OCI-LY7 (cell line): Measurements from ENCODE around the gene TIMM22. TPM values are rescaled to one million over a fixed set of nuclear protein-coding genes. Genes with fewer than 3 reads are reported as not detected.

Experiments used
- BruUV-seq: library from RNA; stranded (reverse); fragments of 400-500 nt; replicated peaks from 2 replicates; lab custom pipeline; 2021; lab: Mats Ljungman, UMichigan
- CTCF ChIA-PET: fragments of 300-600 bp; sonication (Branson Sonifier 250); formaldehyde crosslinking; loops from one replicate; lab custom pipeline; 2022; ENCODE audit warnings: antibody characterized with exemption; ENCODE audit not compliant: unreplicated experiment; lab: Charles Lee
- POLR2A ChIA-PET: fragments of 300-600 bp; sonication (Branson Sonifier 250); formaldehyde crosslinking; loops from one replicate; lab custom pipeline; 2022; ENCODE audit warnings: antibody characterized with exemption; lab: Charles Lee
- DNase-seq: peaks from one replicate; pipeline ENCODE4 v3.0.0-alpha.2; 2015; ENCODE audit warnings: low spot score
- H2AFZ ChIP-seq: fragments of 200-600 bp; sonication (generic), shearing (Covaris generic); 2 replicates; pipeline ENCODE4 v1.6.1; 2014; ENCODE audit warnings: mild to moderate bottlenecking, antibody characterized with exemption, low read length, moderate library complexity
- H3K27ac ChIP-seq: fragments of 200-600 bp; sonication (generic); 2 replicates; pipeline ENCODE4 v1.5.1; 2014; ENCODE audit warnings: mixed run types, low read depth, mild to moderate bottlenecking, moderate library complexity, low read length, inconsistent platforms; ENCODE audit not compliant: poor library complexity, severe bottlenecking
- H3K36me3 ChIP-seq: fragments of 200-600 bp; sonication (generic); 2 replicates; pipeline ENCODE4 v1.6.1; 2014; ENCODE audit warnings: mild to moderate bottlenecking, antibody characterized with exemption, low read length, moderate library complexity, mixed read lengths; ENCODE audit not compliant: insufficient read depth
- H3K4me1 ChIP-seq: fragments of 200-600 bp; sonication (generic); 2 replicates; pipeline ENCODE4 v1.5.1; 2014; ENCODE audit warnings: mild to moderate bottlenecking, low read length; ENCODE audit not compliant: insufficient read depth, poor library complexity, severe bottlenecking
- H3K4me2 ChIP-seq: fragments of 200-600 bp; sonication (generic); 2 replicates; pipeline ENCODE4 v1.6.1; 2014; ENCODE audit warnings: mild to moderate bottlenecking, low read length
- H3K4me3 ChIP-seq: fragments of 200-600 bp; sonication (generic); 2 replicates; pipeline ENCODE4 v1.5.1; 2014; ENCODE audit warnings: mild to moderate bottlenecking, low read depth, low read length; ENCODE audit not compliant: poor library complexity, severe bottlenecking
- H3K79me2 ChIP-seq: fragments of 200-600 bp; sonication (generic); 2 replicates; pipeline ENCODE4 v1.6.1; 2016; ENCODE audit warnings: low read depth, mild to moderate bottlenecking, low read length, moderate library complexity, mixed read lengths; ENCODE audit not compliant: insufficient read depth
- H3K9me2 ChIP-seq: fragments of 200-600 bp; sonication (generic); 2 replicates; pipeline ENCODE4 v1.6.1; 2016; ENCODE audit warnings: mild to moderate bottlenecking, low read length, mixed read lengths; ENCODE audit not compliant: insufficient read depth
- H3K9me3 ChIP-seq: fragments of 200-600 bp; sonication (generic); 2 replicates; pipeline ENCODE4 v1.6.1; 2014; ENCODE audit warnings: mild to moderate bottlenecking, mixed run types, low read length, mixed read lengths
- H4K20me1 ChIP-seq: fragments of 200-600 bp; sonication (generic); 2 replicates; pipeline ENCODE4 v1.6.1; 2014; ENCODE audit warnings: mild to moderate bottlenecking, antibody characterized with exemption, low read length, moderate library complexity, mixed read lengths; ENCODE audit not compliant: insufficient read depth
- CTCF ChIP-seq: fragments of 200-600 bp; sonication (generic); conservative IDR thresholded peaks from 2 replicates; pipeline ENCODE4 v1.5.1; 2014; ENCODE audit warnings: mild to moderate bottlenecking, antibody characterized with exemption, low read length, moderate library complexity, mixed read lengths
- EZH2phosphoT487 ChIP-seq: fragments of 200-600 bp; sonication (generic); IDR thresholded peaks from 2 replicates; pipeline ENCODE4 v1.6.1; 2018; ENCODE audit warnings: low read depth, borderline replicate concordance, mild to moderate bottlenecking, mixed run types, antibody characterized with exemption, low read length, moderate library complexity, mixed read lengths
- intact Hi-C: fragments of 100-400 bp; cut with micrococcal nuclease; formaldehyde crosslinking; loops from one replicate; pipeline ENCODE4 v1.10.0; 2022; ENCODE audit not compliant: unreplicated experiment
- total RNA-seq, 2 experiments: library from RNA; depleted of rRNA in 1 of 2; stranded (reverse); fragments of >200 nt in 1 of 2; shearing (Covaris generic) in 1 of 2; gene quantifications; 2 replicates each; pipeline ENCODE4 v1.2.3, GENCODE V29; 2014 to 2022

TIMM22 gene
- total RNA-seq, 2 experiments from 2014 or later, result 13.8 to 15.7 TPM

DNA sequence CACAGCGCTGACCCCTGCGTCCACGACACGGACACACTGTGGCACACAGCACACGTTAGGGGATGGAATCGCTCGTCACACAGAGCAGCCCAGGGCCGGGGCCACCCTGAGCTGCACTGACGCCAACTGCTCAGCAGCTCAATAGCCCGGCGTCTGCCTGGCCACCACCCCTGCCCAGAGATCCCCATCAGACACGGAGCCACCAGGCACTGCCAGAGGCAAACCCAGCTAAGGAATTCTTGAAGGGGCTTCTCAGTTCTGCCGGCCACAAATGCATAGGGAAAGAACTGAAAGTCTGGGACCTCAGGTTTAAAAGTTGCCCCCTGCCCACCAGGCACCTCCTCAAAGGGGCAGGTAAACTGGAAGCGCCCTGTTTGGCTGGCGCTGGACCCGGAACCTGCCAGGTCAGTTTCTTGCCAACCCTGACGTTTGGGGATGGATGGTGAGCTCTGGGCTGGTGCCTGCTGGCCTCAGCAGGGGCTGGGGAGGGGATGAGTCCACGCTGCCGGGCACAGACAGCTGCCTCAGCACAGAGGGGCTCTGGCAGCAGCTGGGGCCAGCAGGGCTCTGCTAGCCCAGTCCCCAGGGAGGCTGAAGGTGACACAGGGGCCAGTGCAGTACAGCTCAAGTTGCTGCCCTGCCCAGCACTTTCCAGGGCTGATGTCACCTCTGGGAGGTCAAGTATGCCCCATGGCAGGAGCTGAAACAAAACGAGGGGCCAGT lies 33.2 kb downstream of the TIMM22 start:
- no peak overlapping the region for H3K27ac ChIP-seq
- no peak for DNase-seq

GRCh38 chr17:1030684-1031532 lies 34.0 kb downstream of the TIMM22 start:
- H4K20me1 ChIP-seq, result no peaks in the 10 kb centered on the region
- no peak overlapping the region for H3K27ac ChIP-seq
- TF ChIP-seq EZH2phosphoT487, result no peak
- TF ChIP-seq CTCF, result no peak
- BruUV-seq, result no TSS peak
- no peaks in the 10 kb centered on the region for H3K9me3 ChIP-seq
- ChIA-PET CTCF (no interaction called here), POLR2A (interaction anchor here (0.6 kb wide), 1 partner anchor 222 kb away, joined by 3 read pairs; no protein-coding TSS in a partner anchor)
- no peak overlapping the region for H3K4me3 ChIP-seq
- H3K9me2 ChIP-seq, result no peaks in the 10 kb centered on the region
- H3K79me2 ChIP-seq, result no peaks in the 10 kb centered on the region
- H3K36me3 ChIP-seq, result peaks cover 13% of the 10 kb centered on the region
- intact Hi-C loops, result no loop called here
- H3K4me2 ChIP-seq, result no peak overlapping the region
- no peak for DNase-seq
- no peaks in the 10 kb centered on the region for H3K4me1 ChIP-seq
- no peak overlapping the region for H2AFZ ChIP-seq

More for the DNA sequence above, 33.2 kb downstream of the TIMM22 start:
- BruUV-seq, result no TSS peak
- ChIA-PET CTCF (no interaction called here), POLR2A (interaction anchor here (0.6 kb wide), 1 partner anchor 221 kb away, joined by 3 read pairs; no protein-coding TSS in a partner anchor)
- H3K4me3 ChIP-seq, result no peak overlapping the region
- H3K9me3 ChIP-seq, result no peaks in the 10 kb centered on the region
- no peaks in the 10 kb centered on the region for H4K20me1 ChIP-seq
- intact Hi-C loops, result no loop called here
- H3K36me3 ChIP-seq, result peaks cover 13% of the 10 kb centered on the region
- no peak overlapping the region for H3K4me2 ChIP-seq
- no peaks in the 10 kb centered on the region for H3K79me2 ChIP-seq
- no peaks in the 10 kb centered on the region for H3K4me1 ChIP-seq
- no peak overlapping the region for H2AFZ ChIP-seq
- H3K9me2 ChIP-seq, result no peaks in the 10 kb centered on the region
- TF ChIP-seq EZH2phosphoT487, result no peak
- no peak for TF ChIP-seq CTCF
